ENCODE measurements around the gene HLA-DMA.

The HLA-DMA gene

DNA sequence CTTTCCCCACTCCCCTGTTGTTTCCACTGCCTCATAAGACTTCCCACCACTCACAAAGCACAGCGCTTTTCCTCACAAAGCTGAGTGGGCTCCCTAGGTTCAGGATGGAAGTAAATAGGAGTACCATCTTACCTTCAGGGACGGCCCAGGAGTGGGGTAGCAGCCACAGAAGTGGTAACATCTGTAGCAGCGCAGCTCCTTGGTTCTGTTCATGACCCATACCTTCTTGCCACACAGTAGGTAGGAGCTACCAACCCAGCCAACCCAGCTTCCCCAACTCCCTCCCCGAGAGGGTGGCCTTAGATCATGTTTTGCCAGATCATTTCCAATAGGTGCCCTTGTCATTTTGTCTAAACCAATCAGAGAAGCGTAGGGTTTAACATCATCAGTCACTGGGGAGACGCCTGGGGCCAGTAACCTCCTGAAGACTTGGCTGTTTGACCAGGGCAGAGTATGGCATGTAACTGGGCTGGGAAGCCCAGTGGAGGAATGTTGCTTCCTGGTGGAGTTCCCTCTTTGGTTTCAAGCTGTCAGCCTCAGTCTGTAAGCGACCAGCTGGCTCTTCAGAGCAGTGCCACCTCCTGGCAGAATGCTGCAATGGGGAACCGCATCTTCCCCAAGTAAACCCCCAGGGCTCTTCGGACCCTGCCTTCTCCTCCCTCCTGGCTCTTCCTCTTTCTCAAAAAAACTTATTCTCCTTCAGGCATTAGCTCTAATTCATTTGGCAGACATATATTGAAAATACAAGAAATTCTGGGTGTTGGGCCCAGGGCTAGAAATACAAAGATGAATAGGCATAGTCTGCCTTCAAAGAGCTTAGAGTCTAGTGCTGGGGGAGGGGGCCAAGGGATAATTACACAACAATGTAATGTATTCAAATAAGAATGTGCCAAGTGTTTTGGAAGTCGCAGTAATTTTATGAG, at the start of gene HLA-DMA:
TSS of gene HLA-DMA (minus strand) at position 281 of the 923 bp plus-strand sequence. CDS start at position 220, 61 bp downstream.
- DNase-seq, result no peak

DNA sequence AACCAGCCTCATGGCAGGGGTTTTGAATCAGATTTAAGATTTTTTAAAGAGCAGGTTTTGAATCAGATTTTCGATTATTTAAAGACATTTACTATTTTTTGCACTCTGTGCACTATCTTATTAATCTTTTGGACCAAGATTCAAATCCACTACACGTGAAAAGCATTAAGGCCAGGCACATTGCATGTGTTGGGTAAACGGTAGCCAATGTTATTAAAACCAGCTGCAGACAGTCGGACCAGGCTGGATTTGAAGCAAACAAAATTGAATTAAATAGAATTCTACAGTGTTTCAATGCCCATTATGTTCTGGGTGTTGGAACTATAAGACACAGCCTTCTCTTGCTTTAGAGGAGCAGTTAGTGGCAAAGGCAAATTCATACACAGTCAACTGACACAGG, 48.8 kb upstream of the HLA-DMA start:
- no peak for DNase-seq

DNA sequence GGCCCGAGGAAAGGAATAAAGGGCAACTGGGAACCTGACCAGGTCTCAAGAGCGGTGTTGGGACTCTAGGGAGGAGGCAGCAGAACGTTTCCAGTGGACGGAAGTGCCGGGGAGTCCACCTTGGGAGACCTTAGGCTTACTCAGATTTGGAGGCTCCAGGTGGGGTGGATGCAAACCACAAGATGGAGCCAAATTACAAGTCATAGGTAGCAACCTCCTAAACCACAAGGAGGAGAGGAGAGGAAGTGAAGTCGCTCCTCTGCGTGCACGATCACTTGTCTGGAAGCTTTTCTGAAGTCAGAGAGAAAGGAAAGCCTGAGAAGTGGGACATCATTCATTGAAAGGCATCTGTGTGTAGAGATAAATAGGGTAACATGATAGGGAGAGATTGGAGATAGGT, 47.2 kb upstream of the HLA-DMA start:
- peak; percentile 10 for DNase-seq

DNA sequence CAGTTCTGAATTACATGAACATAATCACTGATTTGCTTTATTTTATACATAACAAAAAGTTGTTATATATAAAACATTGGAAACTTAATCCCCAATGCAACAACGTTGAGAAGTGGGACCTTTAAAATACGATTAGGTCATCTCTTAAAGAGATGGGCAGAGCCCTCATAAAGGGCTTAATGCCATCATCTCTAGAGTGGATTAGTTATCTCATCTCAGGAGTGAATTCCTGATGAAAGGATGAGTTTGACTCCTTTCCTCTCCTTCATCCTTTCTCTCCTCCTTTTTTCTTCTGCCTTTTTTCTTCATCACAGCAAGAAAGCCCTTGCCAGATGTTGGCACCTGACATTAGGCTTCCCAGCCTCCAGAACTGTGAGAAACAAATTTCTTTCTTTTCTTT, 42.6 kb upstream of the HLA-DMA start:
- no peak for DNase-seq

DNA sequence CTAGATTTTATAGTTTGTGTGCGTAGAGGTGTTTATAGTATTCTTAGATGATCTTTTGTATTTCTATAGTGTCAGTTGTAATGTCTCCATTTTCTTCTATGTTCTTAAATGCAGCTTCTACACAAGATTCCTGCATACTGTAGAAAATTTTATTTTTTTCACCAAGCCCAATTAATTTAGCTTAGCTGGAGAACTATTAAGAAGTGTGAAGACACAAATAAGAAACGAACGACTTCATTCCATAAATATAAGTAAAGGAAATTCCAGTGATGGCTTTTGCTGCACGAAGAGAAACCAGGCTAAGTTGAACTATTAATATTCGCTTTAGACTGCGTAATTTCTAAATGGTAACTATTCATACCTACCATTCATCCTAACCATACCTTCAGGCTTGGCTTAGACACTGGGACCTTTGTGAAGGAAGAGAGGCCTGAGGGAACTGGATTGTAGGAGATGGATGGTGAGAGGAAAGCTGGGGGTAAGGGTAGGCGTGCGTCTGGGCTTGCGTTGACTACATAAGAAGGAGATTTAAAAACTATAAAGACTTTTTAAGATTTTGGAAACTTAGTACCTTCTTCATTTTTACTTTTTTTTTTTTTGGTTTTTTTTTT, 40.6 kb upstream of the HLA-DMA start:
- DNase-seq, result no peak

DNA sequence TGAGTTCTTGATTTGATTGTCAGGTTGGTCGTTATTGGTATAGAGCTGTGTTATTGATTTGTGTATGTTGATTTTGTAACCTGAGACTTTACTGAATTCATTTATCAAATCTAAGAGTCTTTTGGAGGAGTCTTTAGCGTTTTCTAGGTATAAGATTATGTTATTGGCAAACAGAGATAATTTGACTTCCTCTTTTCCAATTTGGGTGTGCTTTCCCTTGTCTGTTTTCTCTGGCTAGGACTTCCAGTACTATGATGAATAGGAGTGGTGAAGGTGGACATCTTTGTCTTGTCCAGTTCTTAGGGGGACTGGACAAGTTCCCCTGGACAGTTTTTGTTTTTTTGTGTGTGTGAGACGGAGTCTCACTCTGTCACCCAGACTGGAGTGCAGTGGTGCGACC, 39.1 kb upstream of the HLA-DMA start:
- DNase-seq, result no peak

DNA sequence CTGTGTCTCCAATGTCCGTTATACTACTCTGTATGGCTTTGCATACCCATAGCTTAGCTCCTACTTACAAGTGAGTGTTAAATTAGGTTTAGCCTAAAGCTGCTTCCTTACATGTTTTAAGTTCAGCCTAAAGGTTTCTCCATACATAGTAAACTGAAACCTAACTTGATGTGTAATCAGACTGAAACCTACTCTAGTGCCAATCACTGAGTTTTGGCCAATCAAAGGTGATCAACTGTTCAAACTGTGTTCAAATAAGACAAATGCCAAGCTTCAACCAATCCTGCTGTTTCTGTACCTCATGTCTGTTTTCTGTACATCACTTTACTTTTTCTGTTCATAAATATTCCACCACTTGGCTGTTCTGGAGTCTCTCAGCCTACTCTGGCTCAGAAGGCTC, 36.5 kb upstream of the HLA-DMA start:
- no peak for DNase-seq

DNA sequence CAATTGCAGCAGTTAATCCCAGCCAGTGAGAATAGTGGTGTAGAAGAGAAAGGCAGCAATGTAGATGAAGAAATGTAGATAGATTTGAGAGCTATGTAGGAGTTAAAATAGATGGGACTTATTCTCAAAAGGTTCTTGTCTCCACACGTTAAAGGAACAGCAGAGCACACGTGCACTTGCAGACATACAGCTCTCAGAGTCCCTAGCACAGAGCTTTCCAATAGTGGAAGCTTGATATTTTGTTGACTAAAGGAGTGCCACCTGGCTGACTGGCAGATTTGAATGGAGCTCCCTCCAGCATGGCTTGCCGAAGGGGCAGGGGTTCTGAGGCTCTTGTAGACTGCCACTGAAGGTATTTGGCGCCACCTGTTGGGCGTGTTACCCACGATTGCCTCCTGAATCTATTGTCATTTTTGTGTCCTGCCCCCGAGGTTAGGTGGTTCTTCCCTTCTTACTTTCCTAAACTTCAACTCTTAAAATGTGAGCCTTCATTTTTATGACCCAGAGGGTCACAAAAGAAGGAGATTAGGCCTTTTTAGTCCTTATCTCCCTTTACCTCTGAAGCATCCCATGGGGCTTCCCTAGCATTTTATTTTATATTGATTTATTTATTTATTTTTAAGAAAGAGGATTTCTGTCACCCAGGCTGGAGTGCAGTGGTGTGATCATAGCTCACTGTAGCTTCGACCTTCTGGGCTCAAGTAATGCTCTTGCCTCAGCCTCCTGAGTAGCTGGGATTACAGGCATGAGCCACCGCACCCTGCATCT, 31.9 kb upstream of the HLA-DMA start:
- peak; percentile 71 for DNase-seq

DNA sequence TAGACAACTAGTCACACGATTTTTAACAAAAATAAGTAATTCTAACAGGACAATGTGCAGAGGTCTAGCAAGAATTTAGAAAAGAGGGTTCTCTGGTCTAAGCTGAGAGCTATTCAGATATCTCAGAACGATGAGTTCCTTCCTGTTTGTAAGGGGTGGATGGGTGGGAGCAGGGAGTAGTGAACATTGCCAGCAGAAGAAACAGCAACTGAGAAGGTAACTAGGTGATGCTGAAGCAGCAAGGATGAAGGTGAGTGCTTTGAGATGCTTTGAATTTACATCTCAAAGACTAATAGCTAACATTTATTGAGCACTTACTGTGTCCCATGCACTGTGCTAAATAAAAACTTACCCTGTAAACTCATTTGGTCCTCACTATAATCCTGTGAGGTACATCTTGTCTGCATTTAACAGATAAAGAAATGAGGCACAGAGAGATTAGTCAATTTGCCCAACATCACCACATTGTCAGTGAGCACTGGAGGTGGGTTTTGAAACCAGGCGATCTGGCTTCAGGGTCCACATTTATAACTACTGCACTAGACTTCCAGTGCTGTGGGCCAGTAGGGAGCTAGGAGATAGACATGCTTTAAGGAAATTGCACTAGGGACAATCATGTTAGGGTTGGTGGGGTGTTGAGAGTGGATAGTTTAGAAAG, 31.2 kb upstream of the HLA-DMA start:
- DNase-seq, result no peak

DNA sequence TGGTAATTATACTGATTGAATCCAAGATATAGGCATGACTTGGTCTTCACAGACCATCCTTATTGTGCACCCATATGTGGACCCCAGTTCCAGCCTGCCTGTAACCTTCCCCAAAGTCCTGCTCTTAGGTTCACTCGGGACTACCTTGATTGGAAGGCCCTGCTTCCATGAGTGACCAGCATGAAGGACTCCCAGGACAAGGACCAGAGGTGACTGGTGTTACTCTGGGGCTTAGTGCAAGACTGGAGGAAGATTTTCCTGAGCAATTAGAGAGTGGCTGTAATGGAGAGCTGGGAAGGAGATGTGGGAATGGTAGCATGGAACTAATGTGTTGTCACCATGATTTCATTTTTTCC, 30.6 kb upstream of the HLA-DMA start:
- no peak for DNase-seq

DNA sequence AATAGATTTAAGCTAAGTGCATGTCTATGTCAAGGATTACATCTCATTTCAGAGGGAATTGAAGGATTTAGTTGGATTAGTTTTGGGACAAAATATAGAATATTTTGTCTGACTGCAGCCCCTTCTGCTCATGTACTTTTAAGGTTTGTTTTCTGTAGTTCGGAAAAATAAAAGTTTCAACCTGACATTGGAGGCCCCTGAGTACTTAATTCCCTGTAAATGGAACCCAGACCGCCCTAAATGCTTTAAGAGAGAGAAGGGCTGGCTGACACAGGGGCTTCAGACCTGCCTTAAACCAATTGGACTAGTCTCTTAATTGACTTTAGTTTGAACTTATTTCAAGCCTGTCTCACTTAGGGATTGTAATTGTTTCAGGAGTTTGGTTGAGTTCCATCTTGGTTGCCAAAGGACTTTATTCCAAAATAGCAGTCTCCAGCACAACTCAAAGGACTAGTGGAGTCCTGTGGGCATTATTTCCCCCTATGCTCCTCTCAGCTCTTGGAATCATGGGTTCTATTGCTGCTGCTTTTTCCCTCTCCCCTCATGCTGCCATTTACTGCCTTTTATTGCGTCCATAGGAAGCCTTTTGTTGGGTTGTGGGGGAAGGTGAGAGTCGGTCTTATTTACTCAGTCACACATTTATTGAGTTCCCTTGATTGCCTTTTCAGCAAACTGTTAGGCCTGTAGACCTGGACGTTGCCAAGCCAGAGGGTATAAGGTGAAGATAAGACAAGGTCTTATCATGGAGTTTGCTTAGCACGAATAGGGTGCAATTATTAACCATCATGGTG, 30.0 kb upstream of the HLA-DMA start:
- no peak for DNase-seq

DNA sequence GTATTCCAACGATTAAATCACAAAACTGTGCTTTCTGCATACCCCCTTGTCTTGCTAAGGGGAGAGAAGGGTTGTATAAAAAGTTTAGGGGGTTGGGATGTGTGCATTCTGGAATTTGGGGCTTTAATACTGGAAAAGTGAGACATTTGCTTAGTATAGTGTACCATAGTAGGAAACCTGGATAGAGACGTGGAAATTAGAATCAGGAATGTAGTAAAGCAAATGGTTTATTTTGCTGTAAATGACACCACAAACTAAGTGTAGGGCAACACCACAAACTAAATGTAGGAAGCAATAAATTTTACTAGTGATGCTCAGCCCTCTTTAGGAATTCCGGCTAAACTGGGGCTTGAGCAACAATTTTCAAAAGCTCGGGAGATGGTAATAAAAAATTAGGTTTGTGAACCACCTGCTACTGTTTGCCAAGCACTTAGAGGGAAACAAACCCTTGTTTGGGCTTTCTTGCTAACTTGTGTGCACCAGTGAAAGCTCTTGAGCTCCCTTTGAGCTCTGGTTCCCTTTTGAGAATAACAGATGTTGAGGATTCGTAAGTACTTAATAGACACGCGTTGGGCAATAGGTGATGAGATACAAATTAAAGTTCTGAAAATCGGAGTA, 29.3 kb upstream of the HLA-DMA start:
- peak; percentile 48 for DNase-seq

DNA sequence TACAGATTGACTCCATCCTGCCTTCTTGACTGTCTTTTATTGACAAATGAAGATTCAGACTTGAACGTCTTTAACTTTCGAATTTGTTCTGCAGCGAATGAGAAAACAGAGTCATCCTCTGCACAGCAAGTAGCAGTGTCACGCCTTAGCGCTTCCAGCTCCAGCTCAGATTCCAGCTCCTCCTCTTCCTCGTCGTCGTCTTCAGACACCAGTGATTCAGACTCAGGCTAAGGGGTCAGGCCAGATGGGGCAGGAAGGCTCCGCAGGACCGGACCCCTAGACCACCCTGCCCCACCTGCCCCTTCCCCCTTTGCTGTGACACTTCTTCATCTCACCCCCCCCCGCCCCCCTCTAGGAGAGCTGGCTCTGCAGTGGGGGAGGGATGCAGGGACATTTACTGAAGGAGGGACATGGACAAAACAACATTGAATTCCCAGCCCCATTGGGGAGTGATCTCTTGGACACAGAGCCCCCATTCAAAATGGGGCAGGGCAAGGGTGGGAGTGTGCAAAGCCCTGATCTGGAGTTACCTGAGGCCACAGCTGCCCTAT, 27.7 kb upstream of the HLA-DMA start:
- DNase-seq, result no peak

DNA sequence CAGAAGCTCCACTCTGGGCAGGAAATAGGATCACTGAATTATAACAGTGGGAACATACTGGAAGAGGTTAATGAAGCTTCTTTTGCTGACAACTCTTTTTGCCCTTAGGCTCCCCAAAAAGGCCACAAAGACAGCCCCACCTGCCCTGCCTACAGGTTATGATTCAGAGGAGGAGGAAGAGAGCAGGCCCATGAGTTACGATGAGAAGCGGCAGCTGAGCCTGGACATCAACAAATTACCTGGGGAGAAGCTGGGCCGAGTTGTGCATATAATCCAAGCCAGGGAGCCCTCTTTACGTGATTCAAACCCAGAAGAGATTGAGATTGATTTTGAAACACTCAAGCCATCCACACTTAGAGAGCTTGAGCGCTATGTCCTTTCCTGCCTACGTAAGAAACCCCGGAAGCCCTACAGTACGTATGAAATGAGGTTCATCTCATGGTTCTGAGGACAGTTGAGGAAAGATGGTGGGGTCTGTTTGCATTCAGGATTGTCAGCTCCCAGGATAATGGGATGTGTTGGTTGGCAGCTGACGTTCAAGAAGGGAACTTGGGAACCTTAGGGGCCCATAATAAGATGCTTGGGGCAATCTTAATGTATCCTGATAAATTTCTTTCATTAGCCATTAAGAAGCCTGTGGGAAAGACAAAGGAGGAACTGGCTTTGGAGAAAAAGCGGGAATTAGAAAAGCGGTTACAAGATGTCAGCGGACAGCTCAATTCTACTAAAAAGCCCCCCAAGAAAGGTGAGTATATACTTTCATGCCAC, 27.0 kb upstream of the HLA-DMA start:
- DNase-seq, result no peak

DNA sequence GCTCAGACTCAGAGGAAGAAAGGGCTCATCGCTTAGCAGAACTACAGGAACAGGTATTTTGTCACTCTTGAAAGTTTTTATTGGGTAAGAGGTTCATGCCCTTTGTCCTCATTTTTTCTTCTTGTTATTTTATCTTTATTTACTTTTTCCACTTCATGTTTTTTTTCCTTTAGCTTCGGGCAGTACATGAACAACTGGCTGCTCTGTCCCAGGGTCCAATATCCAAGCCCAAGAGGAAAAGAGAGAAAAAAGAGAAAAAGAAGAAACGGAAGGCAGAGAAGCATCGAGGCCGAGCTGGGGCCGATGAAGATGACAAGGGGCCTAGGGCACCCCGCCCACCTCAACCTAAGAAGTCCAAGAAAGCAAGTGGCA, 25.0 kb upstream of the HLA-DMA start:
- no peak for DNase-seq

DNA sequence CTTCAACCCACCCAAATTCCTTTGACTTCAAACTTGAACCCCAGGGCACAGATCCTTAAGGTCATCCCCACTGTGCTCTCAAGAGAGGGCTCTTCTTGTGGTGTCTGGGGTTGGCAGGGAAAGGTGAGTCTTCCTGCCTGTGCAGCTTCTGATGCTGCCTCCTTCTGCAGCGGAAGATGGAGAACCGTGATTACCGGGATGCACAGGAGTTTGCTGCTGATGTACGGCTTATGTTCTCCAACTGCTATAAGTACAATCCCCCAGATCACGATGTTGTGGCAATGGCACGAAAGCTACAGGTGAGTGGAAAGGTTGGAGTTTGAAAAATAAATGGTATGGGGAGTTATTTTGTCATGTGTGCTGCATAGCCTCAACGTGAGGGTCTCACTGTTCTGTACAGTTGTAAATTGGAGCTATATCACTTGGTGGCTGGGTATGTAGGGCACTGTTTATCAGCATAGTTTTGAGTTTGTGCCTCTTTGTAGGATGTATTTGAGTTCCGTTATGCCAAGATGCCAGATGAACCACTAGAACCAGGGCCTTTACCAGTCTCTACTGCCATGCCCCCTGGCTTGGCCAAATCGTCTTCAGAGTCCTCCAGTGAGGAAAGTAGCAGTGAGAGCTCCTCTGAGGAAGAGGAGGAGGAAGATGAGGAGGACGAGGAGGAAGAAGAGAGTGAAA, 24.5 kb upstream of the HLA-DMA start:
- no peak for DNase-seq

DNA sequence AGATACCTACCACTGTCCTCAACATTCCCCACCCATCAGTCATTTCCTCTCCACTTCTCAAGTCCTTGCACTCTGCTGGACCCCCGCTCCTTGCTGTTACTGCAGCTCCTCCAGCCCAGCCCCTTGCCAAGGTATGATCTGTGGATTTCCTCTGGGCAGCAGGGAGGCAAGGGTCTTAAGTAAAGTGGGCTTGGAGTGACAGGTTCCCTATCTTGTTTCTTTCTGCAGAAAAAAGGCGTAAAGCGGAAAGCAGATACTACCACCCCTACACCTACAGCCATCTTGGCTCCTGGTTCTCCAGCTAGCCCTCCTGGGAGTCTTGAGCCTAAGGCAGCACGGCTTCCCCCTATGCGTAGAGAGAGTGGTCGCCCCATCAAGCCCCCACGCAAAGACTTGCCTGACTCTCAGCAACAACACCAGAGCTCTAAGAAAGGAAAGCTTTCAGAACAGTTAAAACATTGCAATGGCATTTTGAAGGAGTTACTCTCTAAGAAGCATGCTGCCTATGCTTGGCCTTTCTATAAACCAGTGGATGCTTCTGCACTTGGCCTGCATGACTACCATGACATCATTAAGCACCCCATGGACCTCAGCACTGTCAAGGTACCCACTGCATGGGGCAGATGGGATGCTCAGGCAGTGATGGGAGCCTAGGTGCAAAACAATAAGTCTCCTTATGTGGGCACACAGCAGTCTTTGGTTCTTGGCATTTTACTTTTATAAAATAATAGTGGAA, 23.6 kb upstream of the HLA-DMA start:
- no peak for DNase-seq

DNA sequence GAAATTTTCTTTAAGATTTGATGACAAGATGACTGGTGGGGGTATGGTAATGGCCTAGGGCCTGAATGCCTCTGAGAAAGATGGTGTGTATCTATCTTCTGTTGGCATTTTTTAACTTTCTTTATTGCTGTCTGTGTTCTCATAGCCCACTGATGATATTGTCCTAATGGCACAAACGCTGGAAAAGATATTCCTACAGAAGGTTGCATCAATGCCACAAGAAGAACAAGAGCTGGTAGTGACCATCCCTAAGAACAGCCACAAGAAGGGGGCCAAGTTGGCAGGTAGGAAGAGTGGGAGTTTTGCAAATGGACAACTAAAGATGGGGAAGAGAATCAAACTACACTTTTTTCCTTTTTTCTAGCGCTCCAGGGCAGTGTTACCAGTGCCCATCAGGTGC, 23.0 kb upstream of the HLA-DMA start:
- DNase-seq, result no peak

DNA sequence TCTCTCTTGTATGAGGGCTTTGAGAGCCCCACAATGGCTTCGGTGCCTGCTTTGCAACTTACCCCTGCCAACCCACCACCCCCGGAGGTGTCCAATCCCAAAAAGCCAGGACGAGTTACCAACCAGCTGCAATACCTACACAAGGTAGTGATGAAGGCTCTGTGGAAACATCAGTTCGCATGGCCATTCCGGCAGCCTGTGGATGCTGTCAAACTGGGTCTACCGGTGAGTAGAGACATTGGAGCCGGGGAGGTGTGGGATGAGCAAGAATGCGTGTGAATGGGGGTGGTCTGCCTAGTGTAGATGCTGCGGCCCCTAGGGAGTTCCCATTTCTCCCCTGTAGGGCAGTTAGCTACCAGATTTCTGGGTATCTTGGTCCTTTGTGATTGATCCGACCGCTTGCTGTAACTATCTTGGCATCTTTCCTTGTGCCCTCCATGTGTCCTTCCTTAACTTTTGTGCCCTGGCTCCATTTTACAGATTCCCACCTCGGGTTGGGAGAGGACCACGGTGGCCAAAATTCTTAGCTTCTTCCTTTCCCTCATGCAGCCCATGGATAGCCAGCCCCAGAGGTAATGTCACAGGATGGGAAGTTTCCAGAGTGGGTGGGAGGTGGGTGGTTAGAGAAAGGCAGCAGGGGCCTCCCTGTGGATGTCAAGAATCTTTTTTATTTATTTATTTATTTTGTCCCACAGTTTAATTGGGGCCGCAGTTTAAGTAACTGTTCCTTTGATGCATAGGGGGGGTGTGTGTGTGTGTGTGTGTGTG, 21.8 kb upstream of the HLA-DMA start:
- no peak for DNase-seq

All from NCI-H524 treated with DMSO at 0.1 percent for 48 hours (cell line).